Neuronal stem cell (in vitro differentiated cells): ENCODE measurements around the gene C19orf53.
A peak's percentile ranks its signal among the peaks of the same experiment; 100 is the strongest.

Experiments used
- DNase-seq: peaks from one replicate; pipeline ENCODE4 v3.0.0-alpha.2; 2013; ENCODE audit warnings: low spot score
- H2AFZ ChIP-seq: one replicate; pipeline ENCODE4 v1.6.1; 2013; ENCODE audit warnings: mild to moderate bottlenecking, low read length, inconsistent platforms
- H2AK5ac ChIP-seq: 2 replicates; pipeline ENCODE4 v1.6.1; 2013; ENCODE audit warnings: low read depth, mild to moderate bottlenecking, inconsistent platforms, low read length, moderate library complexity, mixed read lengths
- H2BK120ac ChIP-seq: 2 replicates; pipeline ENCODE4 v1.6.1; 2013; ENCODE audit warnings: low read depth, mild to moderate bottlenecking, inconsistent platforms, low read length, moderate library complexity, mixed read lengths
- H2BK12ac ChIP-seq: one replicate; pipeline ENCODE4 v1.6.1; 2013; ENCODE audit warnings: low read length, inconsistent platforms
- H2BK15ac ChIP-seq: 2 replicates; pipeline ENCODE4 v1.6.1; 2013; ENCODE audit warnings: mild to moderate bottlenecking, low read length, inconsistent platforms, mixed read lengths
- H2BK5ac ChIP-seq: one replicate; pipeline ENCODE4 v1.6.1; 2013; ENCODE audit warnings: inconsistent platforms, mild to moderate bottlenecking, low read length, moderate library complexity
- H3K14ac ChIP-seq: one replicate; pipeline ENCODE4 v1.6.1; 2013; ENCODE audit warnings: low read length, inconsistent platforms
- H3K18ac ChIP-seq: 2 replicates; pipeline ENCODE4 v1.6.1; 2013; ENCODE audit warnings: low read length, inconsistent platforms
- H3K23ac ChIP-seq: 2 replicates; pipeline ENCODE4 v1.6.1; 2013; ENCODE audit warnings: low read depth, mild to moderate bottlenecking, mixed read lengths, low read length, inconsistent platforms; ENCODE audit not compliant: poor library complexity
- H3K27ac ChIP-seq: replicated peaks from 3 replicates; pipeline ENCODE4 v1.5.1; 2013; ENCODE audit warnings: low read length, inconsistent platforms
- H3K27me3 ChIP-seq, 3 experiments: 2 replicates each; pipeline ENCODE4 v1.6.1; 2013; ENCODE audit warnings: low read length in 3 of 3, mild to moderate bottlenecking in 2 of 3, inconsistent platforms in 1 of 3, low read depth in 1 of 3, mixed read lengths in 1 of 3, moderate library complexity in 1 of 3; ENCODE audit not compliant: control insufficient read depth in 3 of 3, insufficient read depth in 3 of 3
- H3K36me3 ChIP-seq, 2 donors: replicated peaks in 1 of 2; 2 replicates each; pipeline ENCODE4 v1.6.1; 2013; ENCODE audit warnings: low read length in 2 of 2; ENCODE audit not compliant: control insufficient read depth in 2 of 2, insufficient read depth in 2 of 2
- H3K4ac ChIP-seq: 2 replicates; pipeline ENCODE4 v1.6.1; 2013; ENCODE audit warnings: inconsistent platforms, mild to moderate bottlenecking, low read length, moderate library complexity
- H3K4me1 ChIP-seq, 2 donors: 1 replicate in 1 of 2; 2 replicates in 1 of 2; pipeline ENCODE4 v1.6.1; 2013; ENCODE audit warnings: low read length in 2 of 2, low read depth in 1 of 2; ENCODE audit not compliant: control insufficient read depth in 2 of 2, insufficient read depth in 1 of 2
- H3K4me2 ChIP-seq: one replicate; pipeline ENCODE4 v1.6.1; 2013; ENCODE audit warnings: mild to moderate bottlenecking, low read length, inconsistent platforms; ENCODE audit not compliant: insufficient read depth, poor library complexity, severe bottlenecking
- H3K4me3 ChIP-seq, 2 donors: 2 replicates each; pipeline ENCODE4 v1.5.1; 2013; ENCODE audit warnings: low read length in 2 of 2, mild to moderate bottlenecking in 2 of 2, inconsistent platforms in 1 of 2, moderate library complexity in 1 of 2
- H3K79me1 ChIP-seq: one replicate; pipeline ENCODE4 v1.6.1; 2013; ENCODE audit warnings: low read depth, mild to moderate bottlenecking, inconsistent platforms, low read length, moderate library complexity
- H3K9ac ChIP-seq: one replicate; pipeline ENCODE4 v1.6.1; 2013; ENCODE audit warnings: mild to moderate bottlenecking, low read depth, low read length, inconsistent platforms; ENCODE audit not compliant: poor library complexity
- H3K9me3 ChIP-seq, 2 donors: replicated peaks in 1 of 2; 2 replicates each; pipeline versions ENCODE3 to v1.6.1; 2013; ENCODE audit warnings: low read length in 2 of 2, mild to moderate bottlenecking in 2 of 2, inconsistent platforms in 1 of 2, low read depth in 1 of 2, mixed read lengths in 1 of 2, moderate library complexity in 1 of 2; ENCODE audit not compliant: control insufficient read depth in 2 of 2, insufficient read depth in 1 of 2
- H4K8ac ChIP-seq: one replicate; pipeline ENCODE4 v1.6.1; 2013; ENCODE audit warnings: low read depth, mild to moderate bottlenecking, inconsistent platforms, low read length, moderate library complexity
- H4K91ac ChIP-seq: one replicate; pipeline ENCODE4 v1.6.1; 2013; ENCODE audit warnings: low read length, low read depth, mild to moderate bottlenecking, inconsistent platforms; ENCODE audit not compliant: poor library complexity
- whole genome bisulfite sequencing, 2 donors: extraction: QIAGEN DNeasy Blood & Tissue Kit; methylation state at CpG; one replicate each; pipeline ENCODE4 v1.1.7; 2013; ENCODE audit warnings: missing lambda C conversion rate in 2 of 2, mixed read lengths in 1 of 2; ENCODE audit not compliant: insufficient read length in 2 of 2, insufficient replicate concordance in 1 of 2; ENCODE audit errors: extremely low coverage in 2 of 2; 5-methylcytosine and 5-hydroxymethylcytosine counted together

C19orf53 gene

GRCh38 chr19:13825489-13826441 lies 51.5 kb downstream of the C19orf53 start:
- no CpG with 5 or more reads among the region's 30 CpGs for WGBS, 2 donors
- no peak overlapping the region for H2BK120ac ChIP-seq
- DNase-seq, result no peak
- peak overlapping the region; percentile 75 for H2BK5ac ChIP-seq
- H3K14ac ChIP-seq, result no peak overlapping the region
- no peak overlapping the region for H3K23ac ChIP-seq
- H4K8ac ChIP-seq, result no peak overlapping the region
- peak overlapping the region; percentile 38 for H3K18ac ChIP-seq
- H3K9me3 ChIP-seq, result peaks cover 0 to 2% of the 10 kb centered on the region in 2 donors
- H3K4me2 ChIP-seq, result no peak overlapping the region
- peak overlapping the region; percentile 73 for H2BK12ac ChIP-seq
- no peak overlapping the region for H2BK15ac ChIP-seq
- no peak overlapping the region for H4K91ac ChIP-seq
- H3K4ac ChIP-seq, result no peak overlapping the region
- no peaks in the 10 kb centered on the region for H3K4me1 ChIP-seq
- no peak overlapping the region for H2AFZ ChIP-seq
- H3K27ac ChIP-seq, result no peak overlapping the region
- peak overlapping the region; percentile 12 for H3K9ac ChIP-seq
- peaks cover 11% of the 10 kb centered on the region for H3K79me1 ChIP-seq
- H2AK5ac ChIP-seq, result no peak overlapping the region
- no peak overlapping the region for H3K4me3 ChIP-seq
- no peaks in the 10 kb centered on the region for H3K27me3 ChIP-seq
- peaks cover 31 to 83% of the 10 kb centered on the region in 2 donors for H3K36me3 ChIP-seq

GRCh38 chr19:13826652-13827235 lies 52.5 kb downstream of the C19orf53 start:
- no peak overlapping the region for H2BK12ac ChIP-seq
- H3K23ac ChIP-seq, result no peak overlapping the region
- H3K4me1 ChIP-seq, result no peaks in the 10 kb centered on the region
- peaks cover 35 to 83% of the 10 kb centered on the region in 2 donors for H3K36me3 ChIP-seq
- H3K4ac ChIP-seq, result no peak overlapping the region
- H3K4me3 ChIP-seq, result no peak overlapping the region
- H2AFZ ChIP-seq, result no peak overlapping the region
- H3K27ac ChIP-seq, result no peak overlapping the region
- H3K14ac ChIP-seq, result no peak overlapping the region
- H2BK15ac ChIP-seq, result no peak overlapping the region
- H3K9ac ChIP-seq, result no peak overlapping the region
- no peak overlapping the region for H4K8ac ChIP-seq
- H2BK120ac ChIP-seq, result no peak overlapping the region
- H3K27me3 ChIP-seq, result no peaks in the 10 kb centered on the region
- no peak for DNase-seq
- WGBS, 2 donors, result no CpG with 5 or more reads among the region's 9 CpGs
- peak overlapping the region; percentile 75 for H2BK5ac ChIP-seq
- H3K9me3 ChIP-seq, result peaks cover 0 to 2% of the 10 kb centered on the region in 2 donors
- no peak overlapping the region for H4K91ac ChIP-seq
- H2AK5ac ChIP-seq, result no peak overlapping the region
- H3K18ac ChIP-seq, result no peak overlapping the region
- H3K4me2 ChIP-seq, result no peak overlapping the region
- H3K79me1 ChIP-seq, result peaks cover 11% of the 10 kb centered on the region

DNA sequence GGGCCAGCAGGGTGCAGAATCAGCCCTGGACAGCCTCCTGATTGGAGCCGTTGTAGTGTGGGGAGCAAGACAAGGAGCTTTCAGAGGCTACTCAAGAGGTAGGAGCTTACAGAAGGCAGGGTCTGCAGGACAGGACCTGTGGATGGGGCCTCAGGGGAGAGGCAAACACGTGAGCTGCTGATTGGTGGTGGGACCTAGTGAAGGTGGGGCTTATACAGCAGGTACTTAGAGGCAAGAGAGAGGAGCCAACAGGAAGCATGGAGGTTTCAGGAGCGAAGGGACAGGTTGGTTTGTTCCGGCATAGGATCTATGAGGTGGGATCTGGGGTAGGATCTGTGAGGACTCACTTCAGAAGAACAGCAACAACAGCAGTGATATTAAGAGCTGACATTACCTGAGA lies 53.4 kb downstream of the C19orf53 start:
- no peak overlapping the region for H2BK15ac ChIP-seq
- no peak overlapping the region for H4K8ac ChIP-seq
- H3K4me2 ChIP-seq, result no peak overlapping the region
- no peak overlapping the region for H3K27ac ChIP-seq
- WGBS, 2 donors, result no CpG with 5 or more reads among the region's 4 CpGs
- no peak overlapping the region for H2BK120ac ChIP-seq
- H3K4me3 ChIP-seq, result no peak overlapping the region
- no peak overlapping the region for H4K91ac ChIP-seq
- H3K9me3 ChIP-seq, result peaks cover 0 to 2% of the 10 kb centered on the region in 2 donors
- no peak overlapping the region for H3K4ac ChIP-seq
- no peak overlapping the region for H3K23ac ChIP-seq
- H3K79me1 ChIP-seq, result peaks cover 11% of the 10 kb centered on the region
- no peak overlapping the region for H3K9ac ChIP-seq
- H2BK5ac ChIP-seq, result peak overlapping the region; percentile 35
- no peak overlapping the region for H3K14ac ChIP-seq
- no peaks in the 10 kb centered on the region for H3K4me1 ChIP-seq
- H2AFZ ChIP-seq, result no peak overlapping the region
- no peak overlapping the region for H2AK5ac ChIP-seq
- no peak overlapping the region for H3K18ac ChIP-seq
- peaks cover 35 to 80% of the 10 kb centered on the region in 2 donors for H3K36me3 ChIP-seq
- H2BK12ac ChIP-seq, result no peak overlapping the region
- H3K27me3 ChIP-seq, result no peaks in the 10 kb centered on the region
- no peak for DNase-seq
